Measurements from ENCODE around the gene DENND6B. TPM values are rescaled to one million over a fixed set of nuclear protein-coding genes. Genes with fewer than 3 reads are reported as not detected.

The DENND6B gene
- total RNA-seq, 2 donors from 2014 or later = 3.4 to 7.3 TPM

GRCh38 chr22:50303515-50303847 is 23.3 kb downstream of the DENND6B start:
- intact Hi-C loops (cut with DNase I) = no loop called here
- WGBS, 2 donors = 66% methylated on average over 7 of the region's 7 CpGs; no CpG with 5 or more reads in 1 of the 2 donors

GRCh38 chr22:50302564-50302963 is 24.2 kb downstream of the DENND6B start:
- intact Hi-C loops (cut with DNase I) = no loop called here
- WGBS, 2 donors = 42 to 58% methylated on average over 2 to 5 of the region's 5 CpGs
- Histone ChIP-seq H3K9me3 (no peaks in the 10 kb centered on the region), H3K4me1 (peaks cover 85% of the 10 kb centered on the region), H3K4me3 (no peak overlapping the region), H3K27me3 (no peaks in the 10 kb centered on the region), H3K27ac (peak overlapping the region in 3 of 4 donors; percentile 85 to 91 (median 89)), H3K36me3 (replicated peaks in 1 of 2; ENCODE audit: insufficient read depth in 1 of 2, low read depth in 2 of 2) (no peaks in the 10 kb centered on the region)
- DNase-seq (no peak), ATAC-seq (no peak)
- TF ChIP-seq POLR2A (IDR thresholded peaks at IDR 0.05) (no peak), CTCF (IDR thresholded peaks at IDR 0.05) (no peak)

More at GRCh38 chr22:50303515-50303847, 23.3 kb downstream of the DENND6B start:
- ATAC-seq (no peak), DNase-seq (no peak)
- Histone ChIP-seq H3K9me3 (no peaks in the 10 kb centered on the region), H3K36me3 (replicated peaks in 1 of 2; ENCODE audit: insufficient read depth in 1 of 2, low read depth in 2 of 2) (no peaks in the 10 kb centered on the region), H3K4me1 (peaks cover 83% of the 10 kb centered on the region), H3K27ac (peak overlapping the region; percentile 82 to 91 (median 87)), H3K4me3 (no peak overlapping the region), H3K27me3 (no peaks in the 10 kb centered on the region)
- no peak for TF ChIP-seq CTCF (IDR thresholded peaks at IDR 0.05)
- TF ChIP-seq POLR2A (IDR thresholded peaks at IDR 0.05) = no peak

- Histone ChIP-seq H3K27ac (peak overlapping the region in 3 of 4 donors; percentile 85 to 91 (median 89)), H3K36me3 (replicated peaks in 1 of 2; ENCODE audit: insufficient read depth in 1 of 2, low read depth in 2 of 2) (no peaks in the 10 kb centered on the region), H3K4me1 (peaks cover 90% of the 10 kb centered on the region), H3K27me3 (no peaks in the 10 kb centered on the region), H3K9me3 (no peaks in the 10 kb centered on the region), H3K4me3 (no peak overlapping the region)
- ATAC-seq (no peak), DNase-seq (peak in 2 of 4 donors; percentile 36 to 45)
- intact Hi-C loops (cut with DNase I) = no loop called here
- no peak for TF ChIP-seq CTCF (IDR thresholded peaks at IDR 0.05)
- no peak for TF ChIP-seq POLR2A (IDR thresholded peaks at IDR 0.05)
- 38 to 52% methylated on average over 4 to 9 of the region's 9 CpGs for WGBS, 2 donors
Observed at GRCh38 chr22:50302041-50302541, 24.7 kb downstream of the DENND6B start.

- DNase-seq = no peak
Observed at GRCh38 chr22:50301581-50301991, 25.2 kb downstream of the DENND6B start.

More at GRCh38 chr22:50301581-50301991, 25.2 kb downstream of the DENND6B start:
- TF ChIP-seq POLR2A (IDR thresholded peaks at IDR 0.05) = no peak
- TF ChIP-seq CTCF (IDR thresholded peaks at IDR 0.05) = no peak
- no peak overlapping the region for H3K4me3 ChIP-seq
- intact Hi-C loops (cut with DNase I) = no loop called here
- ATAC-seq = no peak
- no peaks in the 10 kb centered on the region for H3K9me3 ChIP-seq
- peaks cover 95% of the 10 kb centered on the region for H3K4me1 ChIP-seq
- H3K27me3 ChIP-seq = no peaks in the 10 kb centered on the region
- no peaks in the 10 kb centered on the region for H3K36me3 ChIP-seq (replicated peaks in 1 of 2; ENCODE audit: insufficient read depth in 1 of 2, low read depth in 2 of 2)
- peak overlapping the region in 3 of 4 donors; percentile 85 to 91 (median 89) for H3K27ac ChIP-seq
- 66 to 80% methylated on average over 1 to 15 of the region's 17 CpGs for WGBS, 2 donors

All from body of pancreas (tissue), 4 donors.